Endometrial microvascular endothelial cells (primary cell): ENCODE results near the gene GALK2. TPM values are rescaled to one million over a fixed set of nuclear protein-coding genes. Genes with fewer than 3 reads are reported as not detected.
"Not testable (repeated sequence)": the region's sequence is repeated elsewhere in the genome, so short reads cannot be mapped to it uniquely, and the experiment has no call there.

Experiments used
- in situ Hi-C: cut with HindIII; loops from 2 replicates; pipeline ENCODE4 v1.10.0; 2017; ENCODE audit warnings: low sequenced_read_pairs, low pct_unique_long_range_greater_than_20kb; ENCODE audit errors: inconsistent ontology term
- total RNA-seq: library from RNA; depleted of rRNA; stranded (reverse); fragments of >200 nt; gene quantifications from one replicate; pipeline ENCODE4 v1.2.3, GENCODE V29; 2015; ENCODE audit errors: inconsistent ontology term

Gene GALK2
- total RNA-seq, 1 donor from 2014 or later: 57.7 TPM

DNA sequence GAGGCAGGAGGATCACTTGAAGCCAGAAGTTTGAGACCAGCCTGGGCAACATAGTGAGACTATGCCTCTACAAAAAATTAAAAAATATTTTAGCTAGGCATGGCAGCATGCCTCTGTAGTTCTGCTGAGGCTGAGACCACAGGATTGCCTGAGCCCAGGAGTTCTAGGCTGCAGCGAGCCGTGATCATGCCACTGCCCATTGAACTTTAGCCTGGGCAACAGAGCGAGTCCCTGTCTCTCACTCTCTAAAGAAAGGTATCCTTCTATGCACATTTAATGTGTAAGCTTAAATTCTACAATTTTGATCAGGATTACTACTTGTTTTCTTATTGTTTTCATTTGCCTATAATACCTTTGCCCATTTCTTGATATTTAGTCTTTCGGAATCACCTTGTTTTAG is 26.8 kb downstream of the GALK2 start:
- in situ Hi-C loops: no loop called here

- in situ Hi-C loops: no loop called here
Observed at GRCh38 chr15:49199666-49200065, 29.6 kb downstream of the GALK2 start.

GRCh38 chr15:49200347-49200746 is 30.3 kb downstream of the GALK2 start:
- in situ Hi-C loops: no loop called here

DNA sequence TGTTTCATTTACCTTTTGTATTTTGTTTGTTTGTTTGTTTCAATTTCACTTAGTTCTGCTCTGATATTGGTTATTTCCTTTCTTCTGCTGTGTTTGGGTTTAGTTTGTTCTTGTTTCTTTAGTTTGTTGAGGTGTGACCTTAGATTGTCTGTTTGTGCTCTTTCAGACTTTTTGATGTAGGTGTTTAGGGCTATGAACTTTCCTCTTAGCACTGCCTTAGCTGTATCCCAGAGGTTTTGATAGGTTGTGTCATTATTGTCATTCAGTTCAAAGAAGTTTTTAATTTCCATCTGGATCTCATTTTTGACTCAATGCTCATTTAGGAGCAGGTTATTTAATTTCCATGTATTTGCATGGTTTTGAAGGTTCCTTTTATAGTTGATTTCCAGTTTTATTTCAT is 38.1 kb downstream of the GALK2 start:
- in situ Hi-C loops: not testable (repeated sequence)

DNA sequence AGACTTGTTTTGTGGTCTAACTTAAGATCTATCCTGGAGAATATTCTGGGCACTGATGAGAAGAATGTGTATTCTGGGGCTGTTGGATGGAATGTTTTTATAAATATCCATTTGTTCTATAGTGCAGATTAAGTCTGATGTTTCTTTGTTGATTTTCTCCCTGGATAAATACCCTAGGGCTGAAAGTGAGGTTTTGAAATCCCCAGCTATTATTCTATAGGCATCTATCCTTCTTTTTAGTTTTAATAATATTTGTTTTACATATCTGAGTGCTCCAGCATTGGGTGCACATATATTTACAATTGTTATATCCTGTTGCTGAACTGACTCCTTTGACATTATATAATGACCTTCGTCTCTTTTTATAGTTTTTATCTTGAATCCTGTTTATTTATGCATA is 42.9 kb downstream of the GALK2 start:
- in situ Hi-C loops: no loop called here

GRCh38 chr15:49215768-49216739 is 46.0 kb downstream of the GALK2 start:
- in situ Hi-C loops: no loop called here

- in situ Hi-C loops: no loop called here
Observed at GRCh38 chr15:49223536-49224274, 53.7 kb downstream of the GALK2 start.

- in situ Hi-C loops: no loop called here
Observed at GRCh38 chr15:49225572-49226281, 55.7 kb downstream of the GALK2 start.

DNA sequence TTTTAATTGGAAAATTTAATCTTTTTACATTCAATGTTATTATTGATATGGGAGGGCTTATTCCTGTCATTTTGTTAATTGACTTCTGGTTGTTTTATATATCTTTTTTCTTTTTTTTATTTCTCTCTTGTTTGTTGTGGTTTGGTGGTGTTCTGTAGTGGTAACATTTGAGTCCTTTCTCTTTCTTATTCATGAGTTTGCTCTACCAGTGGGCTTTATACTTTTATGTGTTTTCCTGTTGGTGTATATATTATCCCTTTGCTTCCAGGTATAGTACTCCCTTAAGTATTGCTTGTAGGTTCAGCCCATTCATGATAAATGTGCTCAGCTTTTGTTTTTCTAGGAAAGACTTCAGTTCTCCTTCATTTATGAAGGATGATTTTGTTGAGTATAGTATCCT is 57.6 kb downstream of the GALK2 start:
- in situ Hi-C loops: no loop called here

GRCh38 chr15:49229922-49230321 is 59.9 kb downstream of the GALK2 start:
- in situ Hi-C loops: no loop called here

DNA sequence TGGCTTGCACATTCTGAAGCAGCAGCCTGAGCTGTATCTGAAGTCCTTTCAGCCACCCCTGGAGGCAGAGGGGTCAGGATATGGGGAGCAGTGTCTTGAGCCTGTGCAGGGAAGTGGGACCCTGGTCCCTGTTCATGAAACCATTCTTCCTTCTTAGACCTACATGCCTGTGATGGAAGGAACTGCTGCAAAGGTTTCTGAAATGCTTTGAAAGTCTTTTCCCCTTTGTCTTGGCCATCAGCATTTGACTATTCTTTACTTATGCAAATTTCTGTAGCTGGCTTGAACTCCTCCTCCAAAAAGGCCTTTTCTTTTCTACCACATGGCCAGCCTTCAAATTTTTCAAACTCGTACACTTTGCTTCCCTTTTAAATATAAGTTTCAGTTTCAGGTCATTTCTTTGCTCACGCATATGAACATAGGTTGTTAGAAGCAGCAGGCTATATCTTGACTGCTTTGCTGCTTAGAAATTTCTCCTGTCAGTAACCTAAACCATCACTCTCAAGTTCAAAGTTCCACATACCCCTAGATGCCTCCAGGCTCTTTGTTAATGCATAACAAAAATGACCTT is 62.3 kb downstream of the GALK2 start:
- in situ Hi-C loops: no loop called here

DNA sequence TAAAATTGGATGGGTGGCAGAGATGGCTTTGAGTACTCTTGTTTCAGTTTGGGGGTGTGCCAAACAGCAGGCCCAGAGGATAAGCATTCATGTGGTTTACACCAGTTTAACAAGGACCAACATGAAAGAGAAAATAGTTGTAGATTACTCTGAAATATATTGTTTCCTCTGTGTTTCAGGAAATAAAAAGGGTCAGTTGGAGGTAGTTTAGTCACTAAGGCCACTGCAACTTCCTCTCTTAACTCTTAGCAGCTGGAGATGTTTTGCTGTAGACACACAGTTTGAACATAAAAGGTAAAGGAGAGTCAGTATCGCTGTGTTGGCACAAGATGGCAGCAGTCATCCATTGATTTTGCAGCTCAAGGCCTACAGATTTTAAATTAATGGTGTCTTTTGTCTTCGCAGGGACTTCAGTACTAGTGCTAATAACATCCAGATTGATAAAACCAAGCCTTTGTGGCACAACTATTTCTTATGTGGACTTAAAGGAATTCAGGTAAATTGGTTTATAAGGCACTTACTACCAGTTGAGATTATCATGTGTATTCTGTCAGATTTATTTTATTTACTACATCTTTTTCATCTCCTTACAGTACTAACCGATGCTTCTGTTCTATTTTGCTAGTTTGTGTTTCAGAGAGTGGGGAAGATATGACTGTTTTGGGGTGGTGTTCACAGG is 65.5 kb downstream of the GALK2 start:
- in situ Hi-C loops: no loop called here

DNA sequence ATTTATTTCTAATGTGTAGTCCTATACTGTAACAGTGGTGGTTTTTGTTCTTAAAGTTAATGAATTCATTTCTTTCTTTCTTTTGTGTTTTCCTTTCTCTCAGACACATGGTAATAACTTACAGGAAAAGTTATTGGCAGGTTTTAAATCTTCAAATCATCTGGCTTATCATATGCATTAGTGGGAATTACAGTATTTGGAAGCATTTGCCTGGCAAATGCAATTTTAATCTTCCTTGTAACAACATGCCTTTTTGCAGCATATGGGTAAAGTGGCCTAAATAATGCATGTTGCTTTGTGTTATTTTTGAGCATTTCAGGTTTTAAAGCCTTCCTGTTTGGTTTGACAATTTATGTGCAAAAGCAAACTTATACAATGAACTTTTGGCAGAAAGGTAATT is 66.8 kb downstream of the GALK2 start:
- in situ Hi-C loops: no loop called here

GRCh38 chr15:49238342-49238741 is 68.3 kb downstream of the GALK2 start:
- in situ Hi-C loops: no loop called here

DNA sequence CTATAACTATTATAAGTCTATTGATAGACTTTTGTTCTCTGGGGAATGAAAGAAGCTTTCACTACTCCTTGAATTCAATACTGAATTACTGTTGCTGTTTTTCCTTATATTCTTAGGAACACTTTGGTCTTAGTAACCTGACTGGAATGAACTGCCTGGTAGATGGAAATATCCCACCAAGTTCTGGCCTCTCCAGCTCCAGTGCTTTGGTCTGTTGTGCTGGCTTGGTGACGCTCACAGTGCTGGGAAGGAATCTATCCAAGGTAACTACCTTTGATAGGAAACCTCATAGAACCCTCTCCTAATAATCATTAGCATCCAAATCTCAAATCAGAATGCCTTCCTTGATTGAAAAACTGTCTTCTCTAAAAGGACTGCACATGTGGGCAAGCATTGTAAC is 69.1 kb downstream of the GALK2 start:
- in situ Hi-C loops: no loop called here

- in situ Hi-C loops: no loop called here
Observed at GRCh38 chr15:49242820-49243219, 72.8 kb downstream of the GALK2 start.

- in situ Hi-C loops: no loop called here
Observed at GRCh38 chr15:49247556-49248110, 77.6 kb downstream of the GALK2 start.

- in situ Hi-C loops: no loop called here
Observed at GRCh38 chr15:49248291-49248690, 78.2 kb downstream of the GALK2 start.
